GM10248 (cell line): ENCODE measurements around the gene KCNMA1.

Source experiments
- CTCF ChIA-PET: fragments of 300-600 bp; sonication (Branson Sonifier 250); formaldehyde crosslinking; extraction: SDS; loops from one replicate; lab custom pipeline; 2021; ENCODE audit warnings: antibody characterized with exemption; lab: Yijun Ruan, JAX
- POLR2A ChIA-PET: fragments of 350-650 bp; sonication (Branson Sonifier 250); formaldehyde crosslinking; extraction: SDS; loops from one replicate; lab custom pipeline; 2020; ENCODE audit warnings: antibody characterized with exemption; lab: Yijun Ruan, JAX
- DNase-seq: peaks from one replicate; pipeline ENCODE4 v3.0.0; 2012; ENCODE audit errors: extremely low spot score
- TF ChIP-seq, protein P1 (sequence below): IDR thresholded peaks from 2 replicates; pipeline ENCODE4 v1.5.1; 2012; ENCODE audit warnings: mild to moderate bottlenecking, low read depth; ENCODE audit errors: extremely low read depth, missing control alignments, control extremely low read depth

KCNMA1 gene

GRCh38 chr10:77494756-77495541 is 142.7 kb downstream of the KCNMA1 start:
- no peak for DNase-seq
- ChIA-PET CTCF (interaction anchor here (1.2 to 3.5 kb wide), 4 partner anchors 11 to 151 kb away, joined by 3 to 13 read pairs (median 4); no protein-coding TSS in a partner anchor), POLR2A (no interaction called here)
- TF ChIP-seq, protein P1, sequence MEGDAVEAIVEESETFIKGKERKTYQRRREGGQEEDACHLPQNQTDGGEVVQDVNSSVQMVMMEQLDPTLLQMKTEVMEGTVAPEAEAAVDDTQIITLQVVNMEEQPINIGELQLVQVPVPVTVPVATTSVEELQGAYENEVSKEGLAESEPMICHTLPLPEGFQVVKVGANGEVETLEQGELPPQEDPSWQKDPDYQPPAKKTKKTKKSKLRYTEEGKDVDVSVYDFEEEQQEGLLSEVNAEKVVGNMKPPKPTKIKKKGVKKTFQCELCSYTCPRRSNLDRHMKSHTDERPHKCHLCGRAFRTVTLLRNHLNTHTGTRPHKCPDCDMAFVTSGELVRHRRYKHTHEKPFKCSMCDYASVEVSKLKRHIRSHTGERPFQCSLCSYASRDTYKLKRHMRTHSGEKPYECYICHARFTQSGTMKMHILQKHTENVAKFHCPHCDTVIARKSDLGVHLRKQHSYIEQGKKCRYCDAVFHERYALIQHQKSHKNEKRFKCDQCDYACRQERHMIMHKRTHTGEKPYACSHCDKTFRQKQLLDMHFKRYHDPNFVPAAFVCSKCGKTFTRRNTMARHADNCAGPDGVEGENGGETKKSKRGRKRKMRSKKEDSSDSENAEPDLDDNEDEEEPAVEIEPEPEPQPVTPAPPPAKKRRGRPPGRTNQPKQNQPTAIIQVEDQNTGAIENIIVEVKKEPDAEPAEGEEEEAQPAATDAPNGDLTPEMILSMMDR = no peak

DNA sequence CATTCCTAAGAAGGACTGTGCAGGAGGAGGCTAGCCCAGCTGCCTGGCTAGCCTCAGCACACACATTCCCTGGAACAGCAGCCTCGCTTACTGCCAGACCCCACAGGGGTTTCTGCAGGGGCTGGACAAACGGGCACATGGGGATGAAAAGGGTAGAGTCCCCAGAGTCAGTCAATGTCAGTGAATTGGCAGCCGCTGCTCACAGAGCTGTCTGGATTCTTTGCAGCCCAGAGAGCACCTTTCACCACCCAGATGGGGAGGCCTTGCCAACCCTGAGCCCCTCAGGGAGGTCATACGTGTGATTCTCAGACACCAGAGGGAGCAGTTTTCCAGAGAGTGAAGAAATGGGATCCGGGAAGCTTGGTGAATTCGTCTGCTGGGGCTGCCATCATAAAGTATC is 143.3 kb downstream of the KCNMA1 start:
- no peak for DNase-seq
- TF ChIP-seq, protein P1 = no peak
- POLR2A ChIA-PET = no interaction called here
- CTCF ChIA-PET = interaction anchor here (1.7 to 3.5 kb wide), 2 partner anchors 11 to 49 kb away, joined by 5 to 13 read pairs; no protein-coding TSS in a partner anchor

DNA sequence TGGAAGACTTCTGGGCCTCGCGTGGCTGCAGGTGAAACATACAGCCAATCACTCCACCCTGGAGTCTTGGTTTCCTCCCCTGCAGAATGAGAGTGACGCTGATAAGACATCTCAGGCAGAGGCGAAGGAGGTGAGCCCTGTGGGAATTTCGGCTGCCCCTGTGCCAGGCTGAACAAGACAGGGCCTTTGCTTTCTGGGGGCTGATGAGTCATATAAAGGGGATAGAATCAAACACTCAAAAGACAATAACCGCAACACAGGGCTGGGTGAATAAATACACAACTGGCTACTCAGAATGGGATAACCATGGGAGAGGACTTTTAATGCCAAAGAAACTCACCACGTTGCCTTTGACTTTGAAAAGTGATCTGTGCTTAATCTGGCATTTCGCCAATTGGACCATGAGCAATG is 143.8 kb downstream of the KCNMA1 start:
- POLR2A ChIA-PET = no interaction called here
- DNase-seq = no peak
- CTCF ChIA-PET = interaction anchor here (1.8 kb wide), 1 partner anchor 14 kb away, joined by 5 read pairs; no protein-coding TSS in a partner anchor

GRCh38 chr10:77493239-77493806 is 144.3 kb downstream of the KCNMA1 start:
- TF ChIP-seq, protein P1 = no peak
- POLR2A ChIA-PET = no interaction called here
- no peak for DNase-seq
- CTCF ChIA-PET = interaction anchor here (1.8 kb wide), 1 partner anchor 13 kb away, joined by 5 read pairs; no protein-coding TSS in a partner anchor

More for the DNA sequence above, 143.8 kb downstream of the KCNMA1 start:
- TF ChIP-seq, protein P1 = no peak

DNA sequence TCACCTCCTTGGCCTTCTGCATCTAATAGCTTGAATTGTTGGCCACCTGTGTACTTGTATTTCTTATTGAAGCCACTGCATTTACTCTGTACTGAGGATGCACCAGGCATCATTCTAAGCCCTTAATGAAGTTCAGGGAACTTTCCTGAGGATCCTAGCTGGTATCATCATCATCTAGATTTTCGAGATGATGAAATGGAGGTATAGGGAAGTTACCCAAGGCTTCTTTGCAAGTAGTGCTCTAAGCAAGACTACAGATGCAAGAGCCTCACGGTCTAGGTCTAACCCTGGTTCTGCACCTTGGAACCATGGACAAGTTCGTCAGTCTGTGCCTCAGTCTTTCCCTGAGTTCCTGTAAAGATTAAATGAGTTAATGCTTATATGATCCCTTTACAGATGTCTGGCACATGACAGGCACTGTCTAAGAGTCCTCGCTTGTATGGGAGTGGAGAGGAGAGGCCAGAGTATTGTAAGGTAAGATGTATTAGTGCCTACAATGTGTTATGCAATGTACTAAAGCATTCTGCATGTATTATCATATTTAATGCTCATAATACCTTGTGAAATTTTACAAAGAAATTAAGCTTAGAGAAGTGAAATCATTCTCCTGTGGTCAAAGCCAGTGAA is 145.1 kb downstream of the KCNMA1 start:
- TF ChIP-seq, protein P1 = no peak
- ChIA-PET CTCF (interaction anchor here (1.2 to 1.8 kb wide), 2 partner anchors 8 to 12 kb away, joined by 4 to 5 read pairs; no protein-coding TSS in a partner anchor), POLR2A (no interaction called here)
- no peak for DNase-seq
